Omental fat pad (tissue), 4 donors: ENCODE results near the gene UBE2G1. TPM values are rescaled to one million over a fixed set of nuclear protein-coding genes. Genes with fewer than 3 reads are reported as not detected.

ENCODE experiments used
- ATAC-seq: fragments of 150-250 bp; one replicate; pipeline ENCODE4 v1.9.1; 2016; ENCODE audit warnings: mild to moderate bottlenecking, moderate library complexity; ENCODE audit not compliant: low FRiP score
- DNase-seq: peaks from one replicate; pipeline ENCODE4 v3.0.0-alpha.2; 2019; ENCODE audit warnings: low spot score
- total RNA-seq, 4 donors: library from RNA; depleted of rRNA; stranded (reverse); fragments of >200 nt; gene quantifications; one replicate each; pipeline ENCODE4 v1.1.0, GENCODE V29; 2016
- TF ChIP-seq, protein P1 (sequence below), 3 donors: fragments of 450-650 bp; IDR thresholded peaks; one replicate each; pipeline ENCODE4 v1.5.1; 2016 to 2017; ENCODE audit warnings: antibody characterized with exemption in 3 of 3, mild to moderate bottlenecking in 3 of 3, moderate library complexity in 2 of 3

Gene UBE2G1
- total RNA-seq, 4 donors from 2014 or later: 34.7 to 45.6 (median 40.3) TPM

DNA sequence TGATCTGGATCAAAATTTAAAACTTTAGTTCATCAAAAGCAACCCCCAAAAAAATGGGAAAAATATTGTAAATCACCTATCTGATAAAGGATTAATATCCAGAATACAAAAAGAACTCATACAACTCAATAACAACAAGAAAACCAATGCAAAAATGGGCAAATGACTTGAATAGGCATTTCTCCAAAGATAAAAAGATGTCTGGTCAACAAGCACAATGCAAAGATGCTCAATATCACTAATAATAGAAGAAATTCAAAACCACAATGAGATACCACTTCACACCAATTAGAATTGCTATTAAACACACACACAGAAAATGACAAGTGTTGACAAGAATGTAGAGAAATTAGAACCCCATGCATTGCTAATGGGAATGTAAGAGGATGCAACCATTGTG is 40.4 kb downstream of the UBE2G1 start:
- DNase-seq: no peak
- TF ChIP-seq, protein P1, sequence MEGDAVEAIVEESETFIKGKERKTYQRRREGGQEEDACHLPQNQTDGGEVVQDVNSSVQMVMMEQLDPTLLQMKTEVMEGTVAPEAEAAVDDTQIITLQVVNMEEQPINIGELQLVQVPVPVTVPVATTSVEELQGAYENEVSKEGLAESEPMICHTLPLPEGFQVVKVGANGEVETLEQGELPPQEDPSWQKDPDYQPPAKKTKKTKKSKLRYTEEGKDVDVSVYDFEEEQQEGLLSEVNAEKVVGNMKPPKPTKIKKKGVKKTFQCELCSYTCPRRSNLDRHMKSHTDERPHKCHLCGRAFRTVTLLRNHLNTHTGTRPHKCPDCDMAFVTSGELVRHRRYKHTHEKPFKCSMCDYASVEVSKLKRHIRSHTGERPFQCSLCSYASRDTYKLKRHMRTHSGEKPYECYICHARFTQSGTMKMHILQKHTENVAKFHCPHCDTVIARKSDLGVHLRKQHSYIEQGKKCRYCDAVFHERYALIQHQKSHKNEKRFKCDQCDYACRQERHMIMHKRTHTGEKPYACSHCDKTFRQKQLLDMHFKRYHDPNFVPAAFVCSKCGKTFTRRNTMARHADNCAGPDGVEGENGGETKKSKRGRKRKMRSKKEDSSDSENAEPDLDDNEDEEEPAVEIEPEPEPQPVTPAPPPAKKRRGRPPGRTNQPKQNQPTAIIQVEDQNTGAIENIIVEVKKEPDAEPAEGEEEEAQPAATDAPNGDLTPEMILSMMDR (IDR thresholded peaks at IDR 0.05): no peak
- no peak for ATAC-seq

DNA sequence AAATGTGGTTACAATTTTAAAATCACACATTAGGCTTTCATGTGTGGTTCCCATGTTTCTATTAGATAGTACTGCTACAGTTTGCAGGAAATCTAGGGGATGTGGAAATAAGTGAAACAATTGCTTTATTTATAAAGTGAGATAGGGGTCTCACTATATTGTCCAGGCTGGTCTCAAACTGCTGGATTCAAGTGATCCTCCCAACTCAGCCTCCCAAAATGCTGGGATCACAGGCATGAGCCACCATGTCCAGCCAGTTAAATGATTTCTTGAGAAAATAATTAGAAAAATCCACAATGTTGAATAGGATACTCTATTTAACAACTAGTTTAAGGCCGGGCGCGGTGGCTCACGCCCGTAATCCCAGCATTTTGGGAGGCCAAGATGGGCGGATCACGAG is 42.0 kb downstream of the UBE2G1 start:
- DNase-seq (no peak), ATAC-seq (no peak)
- TF ChIP-seq, protein P1 (IDR thresholded peaks at IDR 0.05): no peak

DNA sequence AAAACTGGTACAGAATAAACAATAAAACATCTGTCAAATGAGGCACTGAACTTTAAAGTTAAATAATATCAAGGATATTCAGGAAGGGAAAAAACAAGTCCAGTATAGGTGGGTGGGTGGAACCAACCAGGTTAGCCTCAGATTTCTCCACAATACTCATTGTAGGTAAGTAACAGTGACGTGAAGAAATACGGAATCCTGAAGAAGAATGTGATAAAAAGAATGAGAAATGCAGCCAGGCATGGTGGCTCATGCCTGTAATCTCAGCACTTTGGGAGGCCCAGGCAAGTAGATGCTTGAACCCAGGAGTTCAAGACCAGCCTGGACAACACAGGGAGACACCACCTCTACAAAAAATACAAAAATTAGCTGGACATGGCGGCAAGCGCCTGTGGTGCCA is 47.3 kb downstream of the UBE2G1 start:
- ATAC-seq (no peak), DNase-seq (no peak)
- TF ChIP-seq, protein P1 (IDR thresholded peaks at IDR 0.05): no peak

DNA sequence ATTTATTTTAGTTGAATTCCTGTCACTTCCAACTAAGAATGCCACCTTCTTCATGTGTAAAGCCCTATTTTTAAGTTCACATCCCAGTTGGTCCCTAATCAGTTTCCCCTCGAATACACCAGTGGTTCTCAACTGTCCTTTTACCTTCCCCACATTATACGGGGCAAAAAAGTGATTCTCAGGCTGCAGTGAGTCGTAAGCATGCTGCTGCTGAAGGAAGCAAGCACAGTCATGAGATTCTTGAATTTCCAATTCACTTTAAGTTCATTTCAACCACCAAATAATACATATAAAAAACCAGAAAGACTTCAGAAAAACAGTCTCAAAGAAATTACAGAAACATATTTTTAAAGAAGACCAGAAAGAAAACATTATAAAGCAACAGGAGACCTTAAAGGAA is 47.9 kb downstream of the UBE2G1 start:
- no peak for DNase-seq
- TF ChIP-seq, protein P1 (IDR thresholded peaks at IDR 0.05): no peak
- ATAC-seq: no peak

DNA sequence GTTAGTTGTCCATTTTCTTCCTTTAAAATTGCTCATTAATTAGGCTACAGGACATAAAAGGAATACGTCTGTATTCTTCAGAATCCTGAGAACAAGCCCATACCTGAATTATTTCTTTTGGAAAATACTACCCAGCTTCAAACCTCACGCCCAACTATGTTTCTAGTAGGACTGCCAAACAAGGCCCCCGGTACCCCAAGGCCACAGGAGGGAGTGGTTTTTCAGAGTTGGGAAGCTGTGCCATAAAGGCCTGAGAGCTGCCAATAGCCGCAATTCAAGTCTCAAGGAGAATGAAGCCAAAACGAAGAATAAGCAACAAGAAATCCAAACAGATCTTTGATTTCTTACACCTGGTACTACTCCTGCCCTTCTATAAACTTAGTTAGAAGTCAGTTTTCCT is 48.3 kb downstream of the UBE2G1 start:
- ATAC-seq (no peak), DNase-seq (no peak)
- TF ChIP-seq, protein P1 (IDR thresholded peaks at IDR 0.05): no peak

DNA sequence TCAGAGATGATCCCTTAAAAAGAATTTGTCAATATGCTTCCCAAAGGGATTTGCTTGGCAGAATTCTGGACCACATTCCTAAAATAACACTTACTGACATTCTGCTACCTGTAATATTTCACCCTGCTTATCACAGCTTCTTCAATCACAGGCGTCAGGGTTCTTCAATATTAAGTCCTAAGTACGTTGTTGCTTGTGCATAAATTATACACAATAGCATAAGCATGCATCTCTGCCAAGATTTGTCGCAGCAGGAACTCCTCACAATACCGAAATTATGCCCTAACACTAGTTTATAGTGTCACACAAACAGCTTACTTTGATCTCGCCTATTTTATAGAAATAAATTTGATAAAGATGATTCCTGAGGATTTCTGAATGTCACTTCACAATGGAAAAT is 48.9 kb downstream of the UBE2G1 start:
- ATAC-seq (no peak), DNase-seq (no peak)
- TF ChIP-seq, protein P1 (IDR thresholded peaks at IDR 0.05): no peak

DNA sequence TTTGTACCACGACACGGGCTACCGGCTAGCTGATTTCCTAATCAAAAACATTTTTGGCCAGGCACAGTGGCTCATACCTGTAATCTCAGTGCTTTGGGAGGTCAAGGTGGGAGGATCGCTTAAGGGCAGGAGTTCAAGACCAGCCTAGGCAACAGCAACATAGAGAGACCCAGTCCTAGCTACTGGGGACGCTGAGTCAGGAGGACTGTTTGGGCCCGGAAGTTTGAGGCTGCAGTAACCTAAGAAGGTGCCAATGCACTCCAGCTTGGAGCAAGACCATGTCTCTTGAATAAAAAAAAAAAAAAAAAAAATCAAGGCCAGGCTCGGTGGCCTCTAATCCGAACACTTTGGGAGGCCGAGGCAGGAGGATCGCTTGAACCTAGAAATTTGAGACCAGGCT is 49.8 kb downstream of the UBE2G1 start:
- ATAC-seq: no peak
- DNase-seq: no peak
- TF ChIP-seq, protein P1 (IDR thresholded peaks at IDR 0.05): no peak
